Ramos (cell line): ENCODE measurements around the gene EDIL3.
"Not testable (repeated sequence)": the region's sequence is repeated elsewhere in the genome, so short reads cannot be mapped to it uniquely, and the experiment has no call there.

ENCODE experiments used
- in situ Hi-C: fragments of 300-500 bp; cut with MboI; formaldehyde crosslinking; loops from one replicate; pipeline ENCODE4 v1.14.3; 2022; ENCODE audit warnings: low sequenced_read_pairs; ENCODE audit not compliant: unreplicated experiment

EDIL3 gene

GRCh38 chr5:84213861-84214260 is 170.8 kb downstream of the EDIL3 start:
- in situ Hi-C loops, result no loop called here

GRCh38 chr5:84213212-84213611 is 171.5 kb downstream of the EDIL3 start:
- in situ Hi-C loops, result no loop called here

GRCh38 chr5:84204772-84205171 is 179.9 kb downstream of the EDIL3 start:
- in situ Hi-C loops, result no loop called here

- in situ Hi-C loops, result no loop called here
Observed at GRCh38 chr5:84202136-84202535, 182.5 kb downstream of the EDIL3 start.

- in situ Hi-C loops, result no loop called here
Observed at GRCh38 chr5:84197538-84197937, 187.1 kb downstream of the EDIL3 start.

- in situ Hi-C loops, result no loop called here
Observed at GRCh38 chr5:84191281-84191680, 193.4 kb downstream of the EDIL3 start.

GRCh38 chr5:84184857-84185256 is 199.8 kb downstream of the EDIL3 start:
- in situ Hi-C loops, result no loop called here

- in situ Hi-C loops, result no loop called here
Observed at GRCh38 chr5:84181093-84181492, 203.6 kb downstream of the EDIL3 start.

- in situ Hi-C loops, result no loop called here
Observed at GRCh38 chr5:84168841-84169240, 215.8 kb downstream of the EDIL3 start.

GRCh38 chr5:84163671-84164070 is 221.0 kb downstream of the EDIL3 start:
- in situ Hi-C loops, result no loop called here

GRCh38 chr5:84162695-84163094 is 222.0 kb downstream of the EDIL3 start:
- in situ Hi-C loops, result no loop called here

- in situ Hi-C loops, result not testable (repeated sequence)
Observed at GRCh38 chr5:84160650-84161049, 224.0 kb downstream of the EDIL3 start.

- in situ Hi-C loops, result no loop called here
Observed at GRCh38 chr5:84149094-84149493, 235.6 kb downstream of the EDIL3 start.

- in situ Hi-C loops, result no loop called here
Observed at GRCh38 chr5:84148651-84149050, 236.0 kb downstream of the EDIL3 start.

- in situ Hi-C loops, result no loop called here
Observed at GRCh38 chr5:84137541-84137940, 247.1 kb downstream of the EDIL3 start.

- in situ Hi-C loops, result no loop called here
Observed at GRCh38 chr5:84131372-84131771, 253.3 kb downstream of the EDIL3 start.

- in situ Hi-C loops, result no loop called here
Observed at GRCh38 chr5:84130006-84130580, 254.6 kb downstream of the EDIL3 start.

- in situ Hi-C loops, result no loop called here
Observed at GRCh38 chr5:84125216-84125615, 259.5 kb downstream of the EDIL3 start.

GRCh38 chr5:84119252-84119651 is 265.4 kb downstream of the EDIL3 start:
- in situ Hi-C loops, result no loop called here

- in situ Hi-C loops, result no loop called here
Observed at GRCh38 chr5:84118551-84118950, 266.1 kb downstream of the EDIL3 start.

- in situ Hi-C loops, result no loop called here
Observed at GRCh38 chr5:84115727-84116126, 269.0 kb downstream of the EDIL3 start.

- in situ Hi-C loops, result no loop called here
Observed at GRCh38 chr5:84113246-84114105, 271.2 kb downstream of the EDIL3 start.
